H4 (cell line): ENCODE measurements around the gene EYA2. TPM values are rescaled to one million over a fixed set of nuclear protein-coding genes. Genes with fewer than 3 reads are reported as not detected.

Experiments used
- DNase-seq: peaks from one replicate; pipeline ENCODE4 v3.0.0-alpha.2; 2015; ENCODE audit warnings: low spot score
- total RNA-seq: library from RNA; depleted of rRNA; stranded (reverse); fragments of >200 nt; shearing (Covaris generic); gene quantifications from 2 replicates; pipeline ENCODE4 v1.2.3, GENCODE V29; 2014; rRNA removed

Gene EYA2
- total RNA-seq, 1 experiment from 2014 or later = 0.60 TPM

DNA sequence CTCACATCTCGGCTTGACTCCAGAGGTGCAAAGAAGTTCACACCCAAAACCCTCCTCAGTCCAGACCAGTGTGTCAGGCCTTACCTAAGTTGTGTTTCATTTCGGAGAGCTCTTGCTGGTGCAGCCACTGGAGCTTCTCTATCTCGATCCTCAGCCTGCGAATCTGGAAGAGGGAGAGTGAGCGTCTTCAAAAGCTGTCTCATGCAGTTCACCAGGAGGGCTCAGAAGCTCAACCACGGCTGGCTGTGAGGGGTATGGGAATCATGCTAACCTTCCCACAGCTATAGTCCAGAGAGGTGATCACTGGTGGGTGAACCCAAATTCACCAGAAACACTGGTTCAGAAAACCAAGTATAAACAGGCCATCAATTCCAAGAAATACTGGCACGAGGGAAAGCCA lies 332.5 kb downstream of the EYA2 start:
- no peak for DNase-seq

DNA sequence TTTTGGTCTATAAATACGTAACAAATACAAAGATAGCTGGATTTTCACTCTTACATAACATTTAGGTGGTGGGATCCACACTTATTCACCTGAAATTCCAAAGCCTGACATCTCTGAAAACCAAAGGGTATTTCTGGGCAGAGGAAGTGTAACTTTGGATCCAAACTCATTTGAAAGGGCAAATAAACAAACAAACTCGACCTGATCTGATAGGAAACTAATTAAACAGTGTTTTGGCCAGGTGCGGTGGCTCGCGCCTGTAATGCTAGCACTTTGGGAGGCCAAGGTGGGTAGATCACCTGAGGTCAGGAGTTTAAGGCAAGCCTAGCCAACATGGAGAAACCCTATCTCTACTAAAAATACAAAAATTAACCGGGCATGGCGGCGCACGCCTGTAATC lies 332.9 kb downstream of the EYA2 start:
- no peak for DNase-seq

DNA sequence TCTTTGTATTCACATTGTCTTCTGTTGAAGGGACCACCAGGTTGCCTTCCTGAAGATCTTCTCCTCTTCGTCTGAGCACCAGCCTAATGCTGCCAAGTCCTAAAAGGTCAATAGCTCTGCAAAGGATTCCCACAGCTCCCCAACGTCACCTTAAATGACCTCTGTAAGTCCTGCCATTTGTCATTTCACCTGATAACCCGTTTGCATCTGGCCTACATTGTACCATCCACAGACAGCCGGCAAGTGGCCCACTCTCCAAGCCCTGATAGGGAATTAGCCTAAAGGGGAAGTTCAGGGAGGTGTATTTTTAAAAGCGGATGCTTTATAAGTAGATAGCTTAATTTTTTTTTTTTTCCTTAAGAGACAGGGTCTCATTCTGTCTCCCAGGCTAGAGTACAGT lies 334.0 kb downstream of the EYA2 start:
- DNase-seq = no peak

DNA sequence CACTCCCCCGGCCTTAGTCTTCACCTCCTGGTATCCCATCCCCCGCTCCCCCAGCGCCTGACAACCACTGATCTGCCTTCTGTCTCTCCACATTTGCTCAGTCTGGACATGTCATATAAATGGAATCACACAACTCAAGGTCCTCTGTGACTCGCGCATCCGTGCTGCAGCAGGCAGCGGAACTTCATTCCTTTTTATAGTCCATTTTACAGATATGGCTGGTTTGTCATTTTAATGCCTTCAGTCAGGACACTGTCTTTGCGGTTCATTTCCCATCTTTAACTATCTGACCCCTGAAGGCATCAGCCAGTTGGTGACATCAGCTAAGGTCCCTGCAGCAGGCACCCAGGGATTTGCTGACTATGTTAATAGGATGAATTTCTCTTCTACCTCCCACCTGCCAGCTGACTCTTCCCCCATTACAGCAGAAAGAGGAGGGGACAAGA lies 336.2 kb downstream of the EYA2 start:
- no peak for DNase-seq

DNA sequence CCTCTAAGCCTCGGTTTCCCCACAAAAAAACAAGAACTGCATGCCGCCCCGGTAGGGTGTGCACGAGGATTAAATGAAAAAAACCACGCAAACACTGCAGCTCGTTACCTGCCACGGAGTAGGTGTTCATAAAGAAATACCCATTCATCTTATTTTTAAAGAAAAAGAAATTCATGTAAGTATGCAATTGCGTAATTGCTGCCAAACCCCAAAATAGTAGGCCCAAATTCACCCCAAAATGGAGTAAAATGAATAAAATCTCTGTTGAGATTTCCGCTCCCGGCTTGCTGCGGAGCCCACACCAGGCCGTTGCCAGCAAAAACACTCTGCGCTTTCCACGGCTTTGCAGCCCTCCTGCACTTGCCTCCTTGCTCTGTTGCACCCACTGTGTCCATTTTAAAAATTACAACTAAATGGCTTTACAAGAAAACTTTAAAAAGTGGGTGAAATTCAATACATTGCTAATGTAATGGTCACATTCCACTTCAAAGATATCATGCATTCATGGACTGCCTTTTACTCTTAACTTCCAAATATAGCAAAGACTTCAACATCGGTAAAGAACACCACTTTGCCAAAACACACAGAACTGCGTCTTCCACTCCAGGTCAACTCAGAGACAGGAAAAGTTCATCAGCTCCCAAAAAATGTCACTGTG lies 336.9 kb downstream of the EYA2 start:
- no peak for DNase-seq

DNA sequence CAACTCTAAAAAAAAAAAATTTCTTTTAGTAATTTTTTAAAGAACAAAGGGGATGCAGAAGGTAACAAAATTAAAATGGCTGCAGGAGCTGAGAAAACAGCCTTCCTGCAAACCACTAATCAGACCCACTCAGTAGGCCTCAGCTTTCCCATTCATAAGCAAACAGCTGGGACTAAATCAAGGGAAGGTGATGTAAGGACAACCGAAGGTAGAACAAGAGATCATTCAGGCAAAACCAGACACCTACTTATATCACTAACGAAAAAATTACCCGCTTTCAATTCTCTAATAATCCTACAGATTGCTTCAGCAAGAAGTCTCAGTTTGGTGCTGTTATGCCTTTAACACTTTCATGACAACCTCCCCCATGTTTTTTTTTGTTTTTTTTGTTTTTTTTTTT lies 337.9 kb downstream of the EYA2 start:
- DNase-seq = no peak

DNA sequence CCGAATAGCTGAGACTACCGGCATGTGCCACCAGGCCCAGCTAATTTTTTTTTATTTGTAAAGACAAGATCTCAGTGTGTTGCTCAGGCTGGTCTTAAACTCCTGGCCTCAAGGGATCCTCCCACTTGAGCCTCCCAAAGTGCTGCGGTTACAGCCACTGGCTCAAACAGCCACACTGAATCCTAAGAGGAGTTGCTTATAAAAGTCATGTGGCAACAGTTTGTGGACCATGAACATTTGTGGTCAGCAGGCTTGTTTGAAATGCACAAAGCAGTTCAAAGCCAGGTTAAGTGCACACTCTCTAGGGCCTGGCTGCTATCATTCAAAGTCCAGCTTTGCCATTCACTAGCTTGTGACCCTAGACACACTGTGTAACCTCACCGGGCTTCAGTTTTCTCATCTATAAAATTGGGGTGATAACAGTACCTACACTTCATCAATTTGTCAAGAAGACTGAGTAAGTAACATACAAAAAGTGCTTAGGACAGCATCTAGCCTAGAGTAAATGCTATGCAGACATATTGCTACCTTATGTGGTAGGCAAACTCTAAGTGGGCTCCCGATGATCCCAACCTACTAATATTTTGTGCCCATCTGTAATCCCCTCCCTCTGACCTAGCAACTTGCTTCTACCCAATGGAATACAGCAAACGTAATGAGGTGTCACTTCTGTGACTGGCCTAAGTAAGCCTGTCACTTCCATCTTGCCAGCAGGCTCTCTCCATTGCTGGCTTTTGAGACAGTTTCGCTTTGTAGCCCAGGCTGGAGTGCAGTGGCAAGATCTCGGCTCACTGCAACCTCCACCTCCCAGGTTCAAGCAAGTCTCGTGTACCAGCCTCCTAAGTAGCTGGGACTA lies 338.9 kb downstream of the EYA2 start:
- no peak for DNase-seq

DNA sequence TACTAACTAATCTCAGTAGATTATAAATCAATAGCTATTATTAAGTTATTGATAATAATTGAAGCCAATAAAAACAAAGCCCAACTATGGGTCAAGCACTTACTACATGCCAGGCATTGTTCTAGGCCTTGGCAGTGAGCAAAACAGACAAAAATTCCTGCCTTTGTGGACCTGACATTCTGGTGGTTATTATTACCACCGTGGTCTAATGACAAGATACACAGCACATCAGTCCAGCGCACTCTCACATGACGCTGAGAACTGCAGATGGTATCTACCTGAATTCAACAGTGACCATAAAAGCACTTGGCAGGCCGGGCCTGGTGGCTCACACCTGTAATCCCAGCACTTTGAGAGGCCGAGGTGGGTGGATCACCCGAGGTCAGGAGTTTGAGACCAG lies 340.5 kb downstream of the EYA2 start:
- DNase-seq = no peak

DNA sequence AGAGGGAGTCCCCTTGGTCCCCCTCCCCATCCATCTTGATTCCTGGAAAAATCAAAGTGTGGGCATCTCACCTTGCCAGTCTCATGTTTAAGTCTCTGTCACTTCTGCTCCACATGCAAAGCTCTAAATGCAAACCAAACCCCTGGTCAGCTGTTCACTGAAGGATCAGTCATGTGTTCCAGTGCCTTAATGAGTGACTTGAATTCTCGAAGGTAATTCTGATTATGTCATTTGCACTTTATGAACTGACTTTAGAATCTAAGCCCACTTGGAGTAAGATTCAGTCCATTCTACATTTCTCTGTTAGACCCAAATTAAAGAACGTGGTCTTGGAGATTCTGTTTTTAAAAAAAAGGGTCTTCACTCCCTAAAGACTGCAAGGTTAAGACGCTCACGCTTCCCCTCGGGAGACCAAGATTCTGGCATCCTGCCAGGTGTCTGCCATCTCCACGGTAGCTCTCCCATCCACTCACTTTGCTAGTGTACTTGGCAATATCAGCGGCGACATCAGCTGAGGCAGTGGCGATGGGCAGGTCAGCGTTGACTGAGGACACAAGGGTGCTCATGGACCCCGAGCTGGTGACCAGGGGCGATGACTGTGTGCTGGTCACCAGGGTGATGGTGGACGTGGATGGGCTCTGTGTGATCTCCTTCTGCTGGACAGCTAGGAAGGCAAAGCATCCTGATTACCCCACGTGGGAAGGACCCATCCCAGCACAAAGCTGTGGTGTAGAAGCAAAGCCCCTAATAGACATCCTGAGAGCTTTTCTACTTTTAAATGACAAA lies 341.4 kb downstream of the EYA2 start:
- no peak for DNase-seq

DNA sequence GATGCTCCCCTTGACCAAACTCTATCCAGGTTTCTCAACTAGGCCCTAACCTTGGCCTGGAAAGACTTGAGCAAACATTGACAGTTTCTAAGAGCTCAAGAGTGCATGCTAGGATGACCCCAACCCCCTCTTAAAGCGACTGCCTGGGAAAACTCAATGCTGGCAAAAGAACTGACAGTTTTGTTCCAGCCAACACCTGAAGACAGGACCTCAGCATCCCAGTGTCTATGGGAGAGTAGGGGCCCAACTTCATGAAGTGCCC lies 341.9 kb downstream of the EYA2 start:
- DNase-seq = no peak

DNA sequence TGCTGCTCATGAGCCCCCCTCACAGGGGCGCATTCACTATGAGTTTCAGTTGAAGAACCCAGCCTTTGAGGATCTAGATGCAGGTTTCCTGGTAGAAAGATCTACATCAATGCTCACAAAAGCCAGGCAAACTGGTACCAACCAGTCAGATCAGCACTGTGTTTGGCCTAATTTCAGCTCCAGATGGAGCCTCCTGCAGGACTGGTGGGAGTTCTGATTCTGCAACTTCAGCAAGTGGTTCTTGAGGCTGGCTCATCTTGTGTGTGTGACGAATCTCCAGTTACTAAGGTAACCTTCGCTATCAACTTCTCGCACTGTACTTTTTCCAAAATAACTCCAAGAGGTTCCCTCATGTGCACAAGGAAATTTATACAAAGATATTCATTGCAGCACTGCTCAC lies 343.1 kb downstream of the EYA2 start:
- no peak for DNase-seq

Other genes starting within 250 kb of the EYA2 start
- gene SLC13A3, start 243.4 kb upstream of the EYA2 start, total RNA-seq = 0.12 TPM in 1 of 2 replicates, not detected in the other
- gene TP53RK, start 205.4 kb upstream of the EYA2 start, total RNA-seq = 15.7 and 17.0 TPM in 2 replicates
- 3.2 and 3.9 TPM in 2 replicates for gene SLC2A10, start 185.2 kb upstream of the EYA2 start, total RNA-seq